Measurements from ENCODE around the gene SEMA3F.

SEMA3F gene

DNA sequence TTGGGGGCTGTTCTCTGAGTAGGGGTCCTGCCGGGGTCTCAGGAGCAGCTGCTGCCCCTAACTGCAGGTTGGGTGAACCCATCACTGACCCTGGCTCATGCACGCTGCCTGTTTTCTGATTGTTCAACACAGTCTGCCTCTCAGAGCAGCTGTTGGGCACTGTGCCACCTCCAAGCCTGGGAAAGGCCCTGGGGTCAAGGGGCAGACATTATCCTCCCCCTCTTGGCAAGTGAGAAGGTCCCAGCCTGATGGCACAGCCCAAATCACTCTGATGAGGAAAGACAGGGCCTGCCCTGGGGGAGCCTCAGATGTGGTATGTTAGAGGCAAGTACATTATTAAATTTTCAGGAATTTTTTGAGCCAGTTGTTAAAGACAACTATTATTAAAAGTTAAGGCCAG is 22.2 kb downstream of the SEMA3F start:
- Histone ChIP-seq H2AFZ (ENCODE audit: low read length) (no peak overlapping the region), H3K36me3 (replicated peaks; ENCODE audit: insufficient read depth, low read length) (no peaks in the 10 kb centered on the region), H4K20me1 (ENCODE audit: insufficient read depth, low read length) (no peaks in the 10 kb centered on the region), H3K4me2 (ENCODE audit: low read depth, low read length) (no peak overlapping the region), H3K4me1 (ENCODE audit: low read length) (no peaks in the 10 kb centered on the region), H3K9ac (ENCODE audit: low read length) (no peak overlapping the region), H3K79me2 (ENCODE audit: low read length) (no peaks in the 10 kb centered on the region), H3K9me3 (replicated peaks; ENCODE audit: insufficient read depth, low read length) (no peaks in the 10 kb centered on the region), H3K4me3 (ENCODE audit: low read length) (no peak overlapping the region), H3K27ac (ENCODE audit: low read length) (no peak overlapping the region), H3K27me3 (replicated peaks; ENCODE audit: insufficient read depth, low read length) (peaks cover 24% of the 10 kb centered on the region), H3F3A (ENCODE audit: insufficient read depth, low read length) (no peaks in the 10 kb centered on the region), H3K9me2 (replicated peaks; ENCODE audit: insufficient read depth, low read length) (no peaks in the 10 kb centered on the region)
- TF ChIP-seq, protein P1, sequence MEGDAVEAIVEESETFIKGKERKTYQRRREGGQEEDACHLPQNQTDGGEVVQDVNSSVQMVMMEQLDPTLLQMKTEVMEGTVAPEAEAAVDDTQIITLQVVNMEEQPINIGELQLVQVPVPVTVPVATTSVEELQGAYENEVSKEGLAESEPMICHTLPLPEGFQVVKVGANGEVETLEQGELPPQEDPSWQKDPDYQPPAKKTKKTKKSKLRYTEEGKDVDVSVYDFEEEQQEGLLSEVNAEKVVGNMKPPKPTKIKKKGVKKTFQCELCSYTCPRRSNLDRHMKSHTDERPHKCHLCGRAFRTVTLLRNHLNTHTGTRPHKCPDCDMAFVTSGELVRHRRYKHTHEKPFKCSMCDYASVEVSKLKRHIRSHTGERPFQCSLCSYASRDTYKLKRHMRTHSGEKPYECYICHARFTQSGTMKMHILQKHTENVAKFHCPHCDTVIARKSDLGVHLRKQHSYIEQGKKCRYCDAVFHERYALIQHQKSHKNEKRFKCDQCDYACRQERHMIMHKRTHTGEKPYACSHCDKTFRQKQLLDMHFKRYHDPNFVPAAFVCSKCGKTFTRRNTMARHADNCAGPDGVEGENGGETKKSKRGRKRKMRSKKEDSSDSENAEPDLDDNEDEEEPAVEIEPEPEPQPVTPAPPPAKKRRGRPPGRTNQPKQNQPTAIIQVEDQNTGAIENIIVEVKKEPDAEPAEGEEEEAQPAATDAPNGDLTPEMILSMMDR (IDR thresholded peaks at IDR 0.05; ENCODE audit: low read length) = no peak
- no peak for TF ChIP-seq EZH2 (optimal IDR thresholded peaks at IDR 0.05; ENCODE audit: low read depth, low read length)
- no peak for TF ChIP-seq EZH2phosphoT487 (IDR thresholded peaks at IDR 0.05; ENCODE audit: low read length)
- no peak for DNase-seq

DNA sequence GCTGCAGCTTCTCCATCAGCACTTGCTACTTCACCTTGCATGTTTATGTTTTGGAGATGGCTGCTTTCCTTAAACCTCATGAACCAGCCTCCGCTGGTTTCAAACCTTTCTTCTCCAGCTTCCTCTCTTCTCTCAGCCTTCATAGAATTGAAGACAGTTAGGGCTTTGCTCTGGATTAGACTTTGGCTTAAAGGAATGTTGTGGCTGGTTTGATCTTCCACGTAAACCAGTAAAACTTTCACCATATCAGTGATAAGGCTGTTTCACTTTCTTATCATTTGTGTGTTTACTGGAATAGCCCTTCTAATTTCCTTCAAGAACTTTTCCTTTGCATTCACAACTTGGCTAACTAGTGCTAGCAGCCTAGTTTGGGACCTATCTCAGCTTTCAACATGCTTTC is 24.6 kb downstream of the SEMA3F start:
- Histone ChIP-seq H3K27ac (ENCODE audit: low read length) (no peak overlapping the region), H3K36me3 (replicated peaks; ENCODE audit: insufficient read depth, low read length) (no peaks in the 10 kb centered on the region)
- DNase-seq = no peak

DNA sequence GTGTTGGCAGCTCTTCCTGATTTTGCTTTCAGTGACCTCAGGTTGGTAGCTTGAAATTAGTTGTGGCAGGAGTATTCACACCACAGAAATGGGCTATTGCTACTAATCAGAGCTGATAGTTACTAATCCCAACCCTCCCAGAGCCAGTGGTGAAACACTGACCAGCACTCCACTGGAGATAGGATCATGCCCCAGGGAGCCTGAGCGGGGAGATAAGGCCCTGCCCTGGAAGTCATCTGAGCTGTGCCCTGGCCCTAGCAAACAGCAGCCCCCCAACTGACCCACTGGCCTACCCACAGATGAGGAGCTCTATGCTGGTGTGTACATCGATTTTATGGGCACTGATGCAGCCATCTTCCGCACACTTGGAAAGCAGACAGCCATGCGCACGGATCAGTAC is 26.9 kb downstream of the SEMA3F start:
- H2AFZ ChIP-seq (ENCODE audit: low read length) = no peak overlapping the region
- DNase-seq = no peak
- H3K9me2 ChIP-seq (replicated peaks; ENCODE audit: insufficient read depth, low read length) = no peaks in the 10 kb centered on the region
- H3K27ac ChIP-seq (ENCODE audit: low read length) = no peak overlapping the region
- no peaks in the 10 kb centered on the region for H3K36me3 ChIP-seq (replicated peaks; ENCODE audit: insufficient read depth, low read length)
- H3K79me2 ChIP-seq (ENCODE audit: low read length) = no peaks in the 10 kb centered on the region
- H3K4me1 ChIP-seq (ENCODE audit: low read length) = no peaks in the 10 kb centered on the region
- no peak overlapping the region for H3K9ac ChIP-seq (ENCODE audit: low read length)
- H3K9me3 ChIP-seq (replicated peaks; ENCODE audit: insufficient read depth, low read length) = no peaks in the 10 kb centered on the region
- peaks cover 62% of the 10 kb centered on the region for H3K27me3 ChIP-seq (replicated peaks; ENCODE audit: insufficient read depth, low read length)
- H4K20me1 ChIP-seq (ENCODE audit: insufficient read depth, low read length) = no peaks in the 10 kb centered on the region
- no peak overlapping the region for H3K4me3 ChIP-seq (ENCODE audit: low read length)
- TF ChIP-seq, protein P1 (IDR thresholded peaks at IDR 0.05; ENCODE audit: low read length) = no peak
- TF ChIP-seq EZH2 (optimal IDR thresholded peaks at IDR 0.05; ENCODE audit: low read depth, low read length) (no peak), EZH2phosphoT487 (IDR thresholded peaks at IDR 0.05; ENCODE audit: low read length) (no peak)
- H3F3A ChIP-seq (ENCODE audit: insufficient read depth, low read length) = no peaks in the 10 kb centered on the region
- no peak overlapping the region for H3K4me2 ChIP-seq (ENCODE audit: low read depth, low read length)

More for the DNA sequence above, 24.6 kb downstream of the SEMA3F start:
- Histone ChIP-seq H3K9me3 (replicated peaks; ENCODE audit: insufficient read depth, low read length) (no peaks in the 10 kb centered on the region), H3K9me2 (replicated peaks; ENCODE audit: insufficient read depth, low read length) (no peaks in the 10 kb centered on the region), H3F3A (ENCODE audit: insufficient read depth, low read length) (no peaks in the 10 kb centered on the region), H3K4me3 (ENCODE audit: low read length) (no peak overlapping the region), H2AFZ (ENCODE audit: low read length) (no peak overlapping the region), H3K4me2 (ENCODE audit: low read depth, low read length) (no peak overlapping the region), H3K27me3 (replicated peaks; ENCODE audit: insufficient read depth, low read length) (peaks cover 41% of the 10 kb centered on the region), H3K79me2 (ENCODE audit: low read length) (no peaks in the 10 kb centered on the region), H4K20me1 (ENCODE audit: insufficient read depth, low read length) (no peaks in the 10 kb centered on the region), H3K4me1 (ENCODE audit: low read length) (no peaks in the 10 kb centered on the region), H3K9ac (ENCODE audit: low read length) (no peak overlapping the region)
- no peak for TF ChIP-seq EZH2phosphoT487 (IDR thresholded peaks at IDR 0.05; ENCODE audit: low read length)
- no peak for TF ChIP-seq EZH2 (optimal IDR thresholded peaks at IDR 0.05; ENCODE audit: low read depth, low read length)

DNA sequence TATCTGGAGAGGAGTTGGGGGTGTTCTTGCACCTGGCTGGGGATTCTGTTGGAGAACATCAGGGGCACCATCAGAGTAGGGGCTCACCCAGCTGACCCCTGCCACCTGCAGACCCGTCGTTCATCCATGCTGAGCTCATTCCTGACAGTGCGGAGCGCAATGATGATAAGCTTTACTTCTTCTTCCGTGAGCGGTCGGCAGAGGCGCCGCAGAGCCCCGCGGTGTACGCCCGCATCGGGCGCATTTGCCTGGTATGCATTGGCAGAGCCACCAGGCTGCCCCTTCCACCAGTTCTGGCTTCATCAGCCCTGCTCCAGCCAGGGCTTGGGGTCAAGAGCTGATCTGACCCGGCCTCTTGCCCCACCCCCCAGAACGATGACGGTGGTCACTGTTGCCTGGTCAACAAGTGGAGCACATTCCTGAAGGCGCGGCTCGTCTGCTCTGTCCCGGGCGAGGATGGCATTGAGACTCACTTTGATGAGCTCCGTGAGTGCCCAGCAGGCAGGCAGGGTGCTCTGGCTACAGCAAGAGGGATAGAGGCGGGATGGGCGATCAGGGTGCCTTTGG is 27.5 kb downstream of the SEMA3F start:
- Histone ChIP-seq H3K9me2 (replicated peaks; ENCODE audit: insufficient read depth, low read length) (no peaks in the 10 kb centered on the region), H3K79me2 (ENCODE audit: low read length) (no peaks in the 10 kb centered on the region), H2AFZ (ENCODE audit: low read length) (no peak overlapping the region), H3F3A (ENCODE audit: insufficient read depth, low read length) (no peaks in the 10 kb centered on the region), H3K9me3 (replicated peaks; ENCODE audit: insufficient read depth, low read length) (no peaks in the 10 kb centered on the region), H3K4me3 (ENCODE audit: low read length) (no peak overlapping the region), H3K36me3 (replicated peaks; ENCODE audit: insufficient read depth, low read length) (no peaks in the 10 kb centered on the region), H3K9ac (ENCODE audit: low read length) (no peak overlapping the region), H4K20me1 (ENCODE audit: insufficient read depth, low read length) (no peaks in the 10 kb centered on the region), H3K27ac (ENCODE audit: low read length) (no peak overlapping the region), H3K4me2 (ENCODE audit: low read depth, low read length) (no peak overlapping the region), H3K4me1 (ENCODE audit: low read length) (no peaks in the 10 kb centered on the region), H3K27me3 (replicated peaks; ENCODE audit: insufficient read depth, low read length) (peaks cover 64% of the 10 kb centered on the region)
- no peak for DNase-seq
- TF ChIP-seq EZH2phosphoT487 (IDR thresholded peaks at IDR 0.05; ENCODE audit: low read length) = no peak
- TF ChIP-seq EZH2 (optimal IDR thresholded peaks at IDR 0.05; ENCODE audit: low read depth, low read length) = no peak
- TF ChIP-seq, protein P1 (IDR thresholded peaks at IDR 0.05; ENCODE audit: low read length) = no peak
